ENCODE results near the gene EMC9. TPM values are rescaled to one million over a fixed set of nuclear protein-coding genes. Genes with fewer than 3 reads are reported as not detected.
A peak's percentile ranks its signal among the peaks of the same experiment; 100 is the strongest.

Gene EMC9
- total RNA-seq, 4 donors from 2014 or later: 6.0 to 12.1 (median 10.9) TPM

DNA sequence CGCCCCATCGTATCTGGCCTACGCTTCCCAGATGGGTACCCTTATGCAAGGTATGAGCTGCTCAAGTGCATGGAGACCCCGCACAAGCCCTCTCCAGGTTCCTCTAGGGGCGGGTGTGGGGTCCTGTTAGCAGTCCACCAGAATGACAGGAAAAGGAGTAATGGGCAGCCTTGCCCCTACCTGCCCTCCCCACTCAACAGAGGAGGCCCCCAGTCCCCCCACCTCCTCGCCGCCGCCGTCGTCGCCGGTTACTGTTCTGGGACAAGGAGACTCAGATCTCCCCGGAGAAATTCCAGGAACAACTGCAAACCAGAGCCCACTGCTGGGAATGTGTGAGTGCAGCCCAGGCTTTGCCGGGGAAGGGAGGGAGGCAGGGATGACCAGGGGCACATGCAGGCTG is 36.5 kb upstream of the EMC9 start:
- Histone ChIP-seq H3K27ac (no peak overlapping the region), H3K27me3 (no peaks in the 10 kb centered on the region), H3K4me3 (no peak overlapping the region), H3K36me3 (peaks cover 22 to 78% (median 39%) of the 10 kb centered on the region in 3 donors), H3K4me1 (peaks cover 0 to 12% (median 9%) of the 10 kb centered on the region in 3 donors), H3K9me3 (no peaks in the 10 kb centered on the region)
- no peak for TF ChIP-seq POLR2A (IDR thresholded peaks at IDR 0.05)
- intact Hi-C loops (cut with DNase I): no loop called here
- DNase-seq: no peak
- 93% methylated on average over 4 to 10 of the region's 14 CpGs for WGBS, 2 donors

DNA sequence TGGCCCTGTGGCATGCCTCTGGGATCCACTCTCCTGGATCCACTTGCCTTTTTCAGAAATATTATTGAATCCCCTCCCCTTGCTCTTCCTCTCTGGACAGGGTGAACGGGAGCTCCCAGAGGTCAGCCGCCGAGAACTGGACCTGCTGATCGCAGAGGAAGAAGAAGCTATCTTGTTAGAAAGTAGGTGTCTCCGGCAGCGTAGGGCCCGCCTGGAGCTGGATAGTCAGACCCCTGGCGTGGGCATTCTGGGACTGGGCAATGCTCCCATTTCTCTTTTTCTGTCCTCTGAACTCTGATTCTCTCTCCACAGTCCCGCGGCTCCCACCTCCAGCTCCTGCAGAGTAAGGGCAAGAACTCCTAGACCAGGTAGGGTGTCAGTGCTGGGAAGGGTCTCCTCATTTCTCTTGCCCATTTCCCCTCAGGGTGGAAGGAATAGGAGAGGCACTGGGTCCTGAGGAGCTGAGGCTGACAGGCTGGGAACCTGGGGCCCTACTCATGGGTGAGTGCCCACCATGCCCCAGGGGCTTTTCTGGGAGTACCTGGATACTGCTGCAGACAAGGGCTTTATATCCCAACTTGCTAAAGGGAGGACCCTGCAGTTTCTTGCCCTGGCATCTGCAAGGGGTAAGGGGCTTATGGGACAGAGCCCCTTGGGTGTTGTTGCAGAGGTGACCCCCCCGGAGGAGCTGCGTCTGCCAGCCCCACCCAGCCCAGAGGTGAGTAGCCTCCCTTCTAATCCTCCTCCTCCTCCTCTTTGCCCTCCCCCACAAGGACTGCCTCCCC is 35.8 kb upstream of the EMC9 start:
- Histone ChIP-seq H3K9me3 (no peaks in the 10 kb centered on the region), H3K4me1 (peaks cover 0 to 17% (median 9%) of the 10 kb centered on the region in 3 donors), H3K36me3 (peaks cover 17 to 71% (median 36%) of the 10 kb centered on the region in 3 donors), H3K27me3 (no peaks in the 10 kb centered on the region), H3K27ac (no peak overlapping the region), H3K4me3 (no peak overlapping the region)
- WGBS, 2 donors: 89 to 90% methylated on average over 8 of the region's 12 CpGs
- no peak for DNase-seq
- intact Hi-C loops (cut with DNase I): no loop called here
- no peak for TF ChIP-seq POLR2A (IDR thresholded peaks at IDR 0.05)
- TF ChIP-seq, protein P1, sequence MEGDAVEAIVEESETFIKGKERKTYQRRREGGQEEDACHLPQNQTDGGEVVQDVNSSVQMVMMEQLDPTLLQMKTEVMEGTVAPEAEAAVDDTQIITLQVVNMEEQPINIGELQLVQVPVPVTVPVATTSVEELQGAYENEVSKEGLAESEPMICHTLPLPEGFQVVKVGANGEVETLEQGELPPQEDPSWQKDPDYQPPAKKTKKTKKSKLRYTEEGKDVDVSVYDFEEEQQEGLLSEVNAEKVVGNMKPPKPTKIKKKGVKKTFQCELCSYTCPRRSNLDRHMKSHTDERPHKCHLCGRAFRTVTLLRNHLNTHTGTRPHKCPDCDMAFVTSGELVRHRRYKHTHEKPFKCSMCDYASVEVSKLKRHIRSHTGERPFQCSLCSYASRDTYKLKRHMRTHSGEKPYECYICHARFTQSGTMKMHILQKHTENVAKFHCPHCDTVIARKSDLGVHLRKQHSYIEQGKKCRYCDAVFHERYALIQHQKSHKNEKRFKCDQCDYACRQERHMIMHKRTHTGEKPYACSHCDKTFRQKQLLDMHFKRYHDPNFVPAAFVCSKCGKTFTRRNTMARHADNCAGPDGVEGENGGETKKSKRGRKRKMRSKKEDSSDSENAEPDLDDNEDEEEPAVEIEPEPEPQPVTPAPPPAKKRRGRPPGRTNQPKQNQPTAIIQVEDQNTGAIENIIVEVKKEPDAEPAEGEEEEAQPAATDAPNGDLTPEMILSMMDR (IDR thresholded peaks at IDR 0.05): no peak

DNA sequence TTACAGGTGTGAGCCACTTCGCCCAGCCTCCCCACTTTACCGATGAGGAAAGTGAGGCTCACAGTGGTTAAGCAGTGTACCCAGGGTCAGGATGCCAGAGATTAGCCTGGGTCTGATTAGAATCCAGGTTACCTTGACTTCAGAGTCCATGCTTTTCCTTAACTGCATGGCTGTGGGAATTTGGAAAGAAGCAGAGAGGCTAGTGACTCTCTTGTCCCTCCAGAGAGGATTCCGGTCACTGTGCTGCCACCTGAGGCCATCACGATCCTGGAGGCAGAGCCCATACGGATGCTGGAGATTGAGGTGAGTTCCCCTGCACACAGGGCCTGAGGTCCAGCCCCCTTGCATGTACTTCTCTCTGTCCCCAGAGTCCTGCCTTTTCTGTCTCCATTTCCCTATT is 35.2 kb upstream of the EMC9 start:
- Histone ChIP-seq H3K27ac (no peak overlapping the region), H3K9me3 (no peaks in the 10 kb centered on the region), H3K36me3 (peaks cover 11 to 65% (median 35%) of the 10 kb centered on the region in 3 donors), H3K4me3 (no peak overlapping the region), H3K27me3 (no peaks in the 10 kb centered on the region), H3K4me1 (peaks cover 0 to 23% (median 12%) of the 10 kb centered on the region in 3 donors)
- 91 to 100% methylated on average over 1 to 5 of the region's 5 CpGs for WGBS, 2 donors
- TF ChIP-seq, protein P1 (IDR thresholded peaks at IDR 0.05): no peak
- intact Hi-C loops (cut with DNase I): no loop called here
- no peak for DNase-seq

DNA sequence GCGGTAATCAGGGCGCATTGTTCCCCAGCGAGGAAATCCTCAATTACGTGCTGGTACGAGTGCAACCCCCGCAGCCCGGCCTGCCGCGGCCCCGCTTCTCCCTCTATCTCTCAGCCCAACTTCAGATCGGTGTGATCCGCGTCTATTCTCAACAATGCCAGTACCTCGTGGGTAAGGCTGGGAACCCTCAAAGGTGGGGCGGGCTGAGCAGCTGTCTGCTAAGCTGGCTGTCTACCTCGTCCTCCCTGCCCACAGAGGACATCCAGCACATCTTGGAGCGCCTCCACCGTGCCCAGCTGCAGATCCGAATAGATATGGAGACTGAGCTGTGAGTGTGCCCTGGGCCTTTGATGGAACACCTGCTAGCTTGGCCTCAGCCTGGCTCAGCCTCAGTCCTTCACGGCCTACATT is 31.5 kb upstream of the EMC9 start:
- intact Hi-C loops (cut with DNase I): no loop called here
- Histone ChIP-seq H3K4me1 (peaks cover 0 to 24% (median 5%) of the 10 kb centered on the region in 3 donors), H3K36me3 (peaks cover 0 to 56% (median 6%) of the 10 kb centered on the region in 3 donors), H3K4me3 (peak overlapping the region in 1 of 4 donors; percentile 34), H3K9me3 (no peaks in the 10 kb centered on the region), H3K27ac (peak overlapping the region in 1 of 4 donors; percentile 69), H3K27me3 (no peaks in the 10 kb centered on the region)
- 64 to 79% methylated on average over 6 to 9 of the region's 20 CpGs for WGBS, 2 donors
- no peak for DNase-seq
- no peak for TF ChIP-seq POLR2A (IDR thresholded peaks at IDR 0.05)
- TF ChIP-seq, protein P1 (IDR thresholded peaks at IDR 0.05): no peak

DNA sequence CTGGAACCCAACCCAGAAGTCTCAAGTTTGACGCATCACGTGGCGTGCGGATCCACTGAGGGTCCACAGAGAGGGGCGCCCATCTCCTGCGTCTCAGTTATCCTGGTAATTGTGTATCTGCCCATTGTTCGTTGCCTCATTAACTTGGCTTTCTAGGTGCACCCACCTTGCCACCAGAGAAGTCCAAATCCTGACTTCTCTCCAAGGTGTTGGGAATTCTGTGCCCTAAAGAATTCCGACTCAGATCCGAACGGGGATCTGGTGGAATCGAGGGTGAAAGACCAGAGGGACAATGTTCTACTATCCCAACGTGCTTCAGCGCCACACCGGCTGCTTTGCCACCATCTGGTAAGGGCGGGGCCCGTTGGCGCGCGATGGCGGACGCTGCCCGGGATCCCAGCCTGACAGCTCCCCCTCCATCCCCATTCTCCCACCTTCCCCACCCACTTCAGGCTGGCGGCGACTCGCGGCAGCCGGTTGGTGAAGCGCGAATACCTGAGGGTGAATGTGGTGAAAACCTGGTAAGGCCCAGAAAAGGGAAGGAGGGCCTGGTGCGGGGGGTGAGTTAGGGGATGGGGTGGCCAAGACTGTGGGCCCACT is 31.0 kb upstream of the EMC9 start:
- H3K4me1 ChIP-seq: peaks cover 0 to 24% (median 5%) of the 10 kb centered on the region in 3 donors
- H3K9me3 ChIP-seq: no peaks in the 10 kb centered on the region
- H3K27me3 ChIP-seq: no peaks in the 10 kb centered on the region
- no peak for TF ChIP-seq POLR2A (IDR thresholded peaks at IDR 0.05)
- TF ChIP-seq, protein P1 (IDR thresholded peaks at IDR 0.05): no peak
- WGBS, 2 donors: 51 to 94% methylated on average over 7 to 9 of the region's 30 CpGs
- DNase-seq: no peak
- intact Hi-C loops (cut with DNase I): no loop called here
- H3K4me3 ChIP-seq: peak overlapping the region in 3 of 4 donors; percentile 27 to 42 (median 34)
- peak overlapping the region in 2 of 4 donors; percentile 50 to 69 for H3K27ac ChIP-seq
- H3K36me3 ChIP-seq: peaks cover 0 to 56% (median 6%) of the 10 kb centered on the region in 3 donors
